Mammary epithelial cell (primary cell): Measurements from ENCODE around the gene LCE1A.

Experiments used
- EZH2 ChIP-seq: IDR thresholded peaks from 2 replicates; pipeline ENCODE4 v1.6.1; 2012; ENCODE audit warnings: low read length, inconsistent platforms, borderline replicate concordance
- TF ChIP-seq, protein P1 (sequence below), 2 donors: IDR thresholded peaks in 1 of 2; conservative IDR thresholded peaks in 1 of 2; 2 replicates each; pipeline ENCODE4 v1.5.1; 2011 to 2012; ENCODE audit warnings: inconsistent platforms in 2 of 2, low read length in 2 of 2, mild to moderate bottlenecking in 2 of 2, control low read depth in 1 of 2, low read depth in 1 of 2; ENCODE audit not compliant: insufficient read depth in 1 of 2; ENCODE audit errors: extremely low read depth in 1 of 2

DNA sequence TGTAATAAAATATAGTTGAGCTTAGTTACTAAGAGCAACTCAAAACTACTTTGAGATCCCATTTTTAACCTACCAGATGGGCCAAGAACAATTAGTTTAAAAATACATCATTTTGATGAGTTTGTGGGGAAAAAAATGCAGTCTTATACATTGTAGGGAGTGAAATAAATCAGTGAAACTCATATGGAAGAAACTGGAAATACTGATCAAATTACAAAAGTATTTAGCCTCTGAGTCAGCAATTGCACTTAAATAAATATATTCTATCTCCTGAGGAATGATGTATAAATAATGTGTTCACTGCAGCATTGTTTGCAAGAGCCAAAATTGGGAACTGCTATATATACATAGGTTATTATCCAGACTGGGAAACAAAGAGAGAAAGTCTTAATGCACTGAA, 46.2 kb downstream of the LCE1A start:
- TF ChIP-seq EZH2, result no peak
- TF ChIP-seq, protein P1, sequence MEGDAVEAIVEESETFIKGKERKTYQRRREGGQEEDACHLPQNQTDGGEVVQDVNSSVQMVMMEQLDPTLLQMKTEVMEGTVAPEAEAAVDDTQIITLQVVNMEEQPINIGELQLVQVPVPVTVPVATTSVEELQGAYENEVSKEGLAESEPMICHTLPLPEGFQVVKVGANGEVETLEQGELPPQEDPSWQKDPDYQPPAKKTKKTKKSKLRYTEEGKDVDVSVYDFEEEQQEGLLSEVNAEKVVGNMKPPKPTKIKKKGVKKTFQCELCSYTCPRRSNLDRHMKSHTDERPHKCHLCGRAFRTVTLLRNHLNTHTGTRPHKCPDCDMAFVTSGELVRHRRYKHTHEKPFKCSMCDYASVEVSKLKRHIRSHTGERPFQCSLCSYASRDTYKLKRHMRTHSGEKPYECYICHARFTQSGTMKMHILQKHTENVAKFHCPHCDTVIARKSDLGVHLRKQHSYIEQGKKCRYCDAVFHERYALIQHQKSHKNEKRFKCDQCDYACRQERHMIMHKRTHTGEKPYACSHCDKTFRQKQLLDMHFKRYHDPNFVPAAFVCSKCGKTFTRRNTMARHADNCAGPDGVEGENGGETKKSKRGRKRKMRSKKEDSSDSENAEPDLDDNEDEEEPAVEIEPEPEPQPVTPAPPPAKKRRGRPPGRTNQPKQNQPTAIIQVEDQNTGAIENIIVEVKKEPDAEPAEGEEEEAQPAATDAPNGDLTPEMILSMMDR (conservative IDR thresholded peaks at IDR 0.05 in 1 of 2, IDR thresholded peaks at IDR 0.05 in 1 of 2; ENCODE audit: extremely low read depth in 1 of 2, insufficient read depth in 1 of 2, low read depth in 1 of 2, low read length in 2 of 2), result no peak
